Jurkat, Clone E6-1 (cell line): Measurements from ENCODE around the gene SNX25.
"Not testable (repeated sequence)": the region's sequence is repeated elsewhere in the genome, so short reads cannot be mapped to it uniquely, and the experiment has no call there.

Experiments used
- DNase-seq: peaks from one replicate; pipeline ENCODE4 v3.0.0-alpha.2; 2011; ENCODE audit warnings: low read depth, low spot score
- H3K4me3 ChIP-seq: 2 replicates; pipeline ENCODE4 v1.5.1; 2011; ENCODE audit warnings: mild to moderate bottlenecking, low read length, control low read depth, moderate library complexity

The SNX25 gene

GRCh38 chr4:185225940-185226339 lies 16.5 kb downstream of the SNX25 start:
- DNase-seq, result no peak
- H3K4me3 ChIP-seq, result no peak overlapping the region

DNA sequence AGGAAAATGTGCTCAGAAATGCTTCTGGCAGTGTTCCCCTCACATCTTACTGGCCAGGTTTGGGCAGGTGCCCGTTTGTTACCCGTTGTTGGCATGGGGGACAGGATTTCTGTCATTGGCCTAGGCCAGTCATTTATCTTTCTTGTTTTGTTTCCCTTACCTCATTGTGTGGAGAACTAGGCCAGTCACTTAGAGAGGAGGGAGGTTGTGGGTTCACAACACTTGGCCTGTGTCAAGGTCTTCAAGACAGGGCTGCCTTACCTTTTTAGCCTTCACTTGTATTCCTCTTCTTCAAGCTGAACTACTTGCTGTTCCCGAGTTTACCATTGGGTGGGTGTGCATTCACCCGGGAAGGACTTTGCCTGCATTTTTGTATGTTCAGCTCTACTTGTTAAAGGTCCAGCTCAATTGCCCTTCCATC lies 17.7 kb downstream of the SNX25 start:
- no peak overlapping the region for H3K4me3 ChIP-seq
- no peak for DNase-seq

- no peak overlapping the region for H3K4me3 ChIP-seq
- DNase-seq, result no peak
Measured at GRCh38 chr4:185227713-185228278, 18.4 kb downstream of the SNX25 start.

GRCh38 chr4:185229021-185229818 lies 19.8 kb downstream of the SNX25 start:
- DNase-seq, result no peak

DNA sequence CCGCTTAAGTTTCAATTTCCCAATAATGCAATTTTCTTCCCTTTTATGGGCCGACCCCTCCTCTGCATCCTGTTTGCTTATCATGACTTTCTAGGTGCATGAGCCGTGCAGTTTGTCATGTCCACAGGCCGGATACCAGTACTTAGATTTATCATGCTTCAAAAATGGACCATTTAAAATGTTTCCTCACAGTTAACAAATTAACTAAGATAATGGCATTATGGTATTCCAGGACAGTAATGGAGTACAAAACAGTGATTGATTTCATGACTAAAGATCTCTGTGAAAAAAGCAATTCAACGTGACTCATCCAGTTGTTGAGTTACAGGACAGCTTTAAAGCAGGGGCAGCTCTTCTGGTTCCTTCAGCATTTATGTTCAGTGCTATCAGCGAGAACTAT lies 23.0 kb downstream of the SNX25 start:
- DNase-seq, result no peak
- H3K4me3 ChIP-seq, result no peak overlapping the region

More at GRCh38 chr4:185229021-185229818, 19.8 kb downstream of the SNX25 start:
- H3K4me3 ChIP-seq, result no peak overlapping the region

DNA sequence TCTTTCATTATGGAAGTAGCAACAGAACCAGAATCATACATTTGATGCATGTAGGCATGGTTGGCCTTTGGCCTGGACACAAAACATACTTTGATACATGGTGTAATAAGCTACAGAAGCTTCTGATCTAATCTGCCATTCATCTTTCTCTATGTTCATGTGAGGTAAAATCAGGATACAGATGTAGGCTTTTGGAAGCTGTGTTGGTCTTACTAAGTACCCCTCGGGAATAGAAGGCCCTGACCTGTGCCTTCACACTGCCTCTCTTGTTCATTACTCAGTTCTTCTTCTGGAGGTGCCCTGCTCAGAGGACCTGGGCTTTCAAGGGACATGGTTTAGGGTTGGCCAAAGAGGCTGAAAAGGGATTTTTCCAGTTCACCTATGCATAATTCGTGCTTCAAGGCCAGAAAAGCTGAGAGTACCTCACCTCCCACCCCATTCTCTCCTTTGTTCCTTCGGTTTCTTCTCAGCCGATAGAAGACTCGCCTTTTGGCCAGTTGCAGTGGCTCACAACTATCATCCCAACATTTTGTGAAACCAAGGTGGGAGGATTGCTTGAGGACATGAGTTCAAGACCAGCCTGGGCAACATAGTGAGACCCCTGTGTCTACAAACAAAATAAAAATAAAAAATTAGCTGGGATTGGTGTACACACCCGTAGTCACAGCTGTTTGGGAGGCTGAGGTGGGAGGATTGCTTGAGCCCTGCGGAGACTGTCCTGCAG lies 25.9 kb downstream of the SNX25 start:
- DNase-seq, result no peak
- H3K4me3 ChIP-seq, result no peak overlapping the region

DNA sequence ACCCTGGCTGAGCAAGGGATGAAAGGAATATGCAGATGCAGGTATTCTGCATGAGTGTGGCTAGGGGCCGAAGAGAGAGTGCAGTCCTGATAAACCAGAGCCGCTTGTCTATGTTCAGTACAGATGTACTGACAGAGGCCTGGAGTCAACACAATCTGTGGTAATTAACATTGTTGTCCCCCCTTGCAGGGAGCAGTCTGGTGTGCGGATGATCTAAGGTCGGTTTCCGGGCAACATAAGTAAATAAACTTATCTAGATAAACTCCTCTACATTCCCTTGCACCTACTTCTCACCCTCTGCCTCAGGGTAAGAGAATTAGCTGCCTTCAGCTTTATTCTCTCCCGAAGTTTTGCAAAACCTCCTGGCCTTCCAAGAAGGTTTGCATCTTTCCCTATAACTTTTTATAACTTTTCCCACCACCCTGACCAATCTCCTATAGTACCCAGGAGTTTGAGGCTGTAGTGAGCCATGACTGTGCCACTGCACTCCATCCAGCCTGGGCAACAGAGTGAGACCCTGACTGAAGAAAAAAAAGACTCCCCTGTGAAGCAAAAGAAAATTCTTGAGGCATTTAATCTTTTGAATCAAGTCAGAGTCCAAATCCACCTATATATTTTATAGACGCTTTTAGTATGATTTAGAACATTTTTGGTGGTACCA lies 26.6 kb downstream of the SNX25 start:
- no peak overlapping the region for H3K4me3 ChIP-seq
- no peak for DNase-seq

DNA sequence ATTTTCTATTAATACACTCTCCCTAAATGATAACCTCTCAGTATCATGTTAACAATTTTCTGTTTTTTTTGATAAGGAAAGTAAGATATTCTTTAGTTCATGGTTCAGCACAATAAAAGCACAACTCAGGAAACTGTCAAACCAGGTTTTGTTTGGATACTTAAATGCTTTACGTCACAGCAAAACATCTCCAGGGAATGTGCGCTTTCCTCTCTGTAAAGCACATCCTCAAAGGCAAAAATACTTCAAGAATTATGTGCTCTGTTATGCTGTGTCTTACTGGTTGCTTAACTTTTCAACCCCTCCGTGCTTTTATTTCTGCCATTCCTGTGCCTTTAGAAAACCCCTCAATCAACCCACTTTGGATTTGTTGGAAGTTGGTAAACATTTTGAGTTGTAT lies 27.8 kb downstream of the SNX25 start:
- no peak for DNase-seq
- no peak overlapping the region for H3K4me3 ChIP-seq

- DNase-seq, result no peak
- H3K4me3 ChIP-seq, result no peak overlapping the region
Measured at GRCh38 chr4:185238215-185238681, 28.9 kb downstream of the SNX25 start.

DNA sequence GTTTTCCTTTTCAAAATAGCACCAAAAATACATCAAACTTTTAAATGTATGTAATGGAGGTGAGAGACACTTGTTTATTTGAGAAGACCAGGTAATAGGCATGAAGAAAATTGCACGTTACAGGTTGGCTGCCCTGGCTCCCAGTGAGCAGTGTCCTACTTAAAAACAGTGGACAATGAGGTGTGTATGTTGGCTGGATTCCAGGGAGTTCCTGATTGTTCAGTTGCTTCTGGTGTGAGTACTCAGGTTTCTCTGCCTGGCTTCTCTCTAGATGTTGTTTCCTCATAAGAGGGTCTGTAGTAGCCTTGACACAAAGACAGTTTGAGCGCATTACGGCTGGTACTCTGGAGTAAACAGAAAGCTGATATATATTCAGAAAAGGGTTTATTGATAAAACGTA lies 29.4 kb downstream of the SNX25 start:
- DNase-seq, result no peak
- H3K4me3 ChIP-seq, result no peak overlapping the region

DNA sequence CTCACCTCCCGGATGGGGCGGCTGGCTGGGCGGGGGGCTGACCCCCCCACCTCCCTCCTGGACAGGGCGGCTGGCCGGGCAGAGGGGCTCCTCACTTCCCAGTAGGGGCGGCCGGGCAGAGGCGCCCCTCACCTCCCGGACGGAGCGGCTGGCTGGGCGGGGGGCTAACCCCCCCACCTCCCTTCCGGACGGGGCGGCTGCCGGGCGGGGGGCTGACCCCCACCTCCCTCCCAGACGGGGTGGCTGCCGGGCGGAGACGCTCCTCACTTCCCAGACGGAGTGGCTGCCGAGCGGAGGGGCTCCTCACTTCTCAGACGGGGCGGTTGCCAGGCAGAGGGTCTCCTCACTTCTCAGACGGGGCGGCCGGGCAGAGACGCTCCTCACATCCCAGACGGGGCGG lies 31.1 kb downstream of the SNX25 start:
- H3K4me3 ChIP-seq, DNase-seq: not testable (repeated sequence)

DNA sequence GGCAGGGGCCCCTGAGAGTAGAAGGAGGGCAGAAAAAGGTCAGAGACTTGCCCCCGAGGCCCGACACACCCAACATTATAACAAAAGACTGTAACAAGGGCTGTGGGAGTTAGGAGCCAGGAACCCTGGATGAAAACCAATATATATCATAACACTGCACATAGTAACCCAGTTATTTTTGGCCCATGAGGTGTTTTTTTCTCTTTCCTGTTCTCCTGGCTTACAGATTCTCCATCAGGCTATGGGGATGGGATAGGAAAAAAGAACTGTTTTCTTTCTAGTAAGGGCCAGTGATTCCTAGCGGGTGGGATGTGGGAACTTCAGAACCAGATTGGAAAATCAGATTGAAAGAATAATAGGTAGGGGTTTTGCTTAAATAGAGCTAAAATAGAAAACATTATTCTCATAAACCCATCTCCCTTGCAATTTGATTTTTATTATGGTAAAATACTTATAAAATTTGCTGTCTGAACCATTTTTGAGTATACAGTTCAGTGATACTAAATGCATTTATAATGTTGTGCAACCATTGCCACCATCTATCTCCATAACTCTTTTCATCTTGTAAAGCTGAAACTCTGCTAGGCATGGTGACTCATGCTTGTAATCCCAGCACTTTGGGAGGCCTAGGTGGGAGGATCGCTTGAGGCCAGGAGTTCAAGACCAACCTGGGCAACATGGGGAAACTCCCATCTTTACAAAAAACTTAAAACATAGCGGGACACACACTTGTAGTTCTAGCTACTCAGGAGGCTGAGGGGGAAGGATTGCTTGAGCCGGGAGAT lies 33.5 kb downstream of the SNX25 start:
- no peak overlapping the region for H3K4me3 ChIP-seq
- DNase-seq, result no peak

- no peak for DNase-seq
- H3K4me3 ChIP-seq, result no peak overlapping the region
Measured at GRCh38 chr4:185243879-185244278, 34.5 kb downstream of the SNX25 start.

DNA sequence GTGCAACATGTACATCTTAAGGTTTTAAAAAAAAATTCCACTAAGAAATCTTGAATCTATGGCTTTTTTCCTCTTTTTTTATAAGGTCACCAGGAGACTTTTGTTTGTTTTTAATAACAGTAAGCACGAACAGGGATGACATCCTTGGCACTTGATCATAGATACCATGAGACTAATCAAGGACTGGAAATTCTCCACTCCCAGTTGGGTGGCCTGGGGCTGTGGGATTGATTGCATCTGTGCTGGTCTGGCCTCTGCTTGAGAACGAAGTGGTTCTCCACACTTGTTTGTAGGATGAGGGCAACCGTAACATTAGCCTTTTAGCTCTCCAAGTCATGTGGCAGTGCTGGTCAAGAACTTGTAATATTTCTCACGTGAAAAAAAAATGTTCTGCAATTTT lies 35.4 kb downstream of the SNX25 start:
- no peak for DNase-seq
- H3K4me3 ChIP-seq, result no peak overlapping the region

GRCh38 chr4:185246453-185246852 lies 37.1 kb downstream of the SNX25 start:
- no peak overlapping the region for H3K4me3 ChIP-seq
- DNase-seq, result no peak

- no peak overlapping the region for H3K4me3 ChIP-seq
- DNase-seq, result no peak
Measured at GRCh38 chr4:185247151-185247550, 37.8 kb downstream of the SNX25 start.

GRCh38 chr4:185248393-185249039 lies 39.1 kb downstream of the SNX25 start:
- H3K4me3 ChIP-seq, result no peak overlapping the region
- no peak for DNase-seq

GRCh38 chr4:185249105-185249504 lies 39.7 kb downstream of the SNX25 start:
- no peak overlapping the region for H3K4me3 ChIP-seq
- DNase-seq, result no peak
